H9 (cell line): ENCODE results near the gene OSBP2. TPM values are rescaled to one million over a fixed set of nuclear protein-coding genes. Genes with fewer than 3 reads are reported as not detected.

ENCODE experiments used
- DNase-seq: peaks from one replicate; pipeline ENCODE4 v3.0.0-alpha.2; 2017
- H2AFZ ChIP-seq: one replicate; pipeline ENCODE4 v1.6.1; 2013; ENCODE audit warnings: mild to moderate bottlenecking, low read length, control low read depth, moderate library complexity
- H2AK5ac ChIP-seq: 2 replicates; pipeline ENCODE4 v1.6.1; 2013; ENCODE audit warnings: low read length, control low read depth, mixed read lengths; ENCODE audit not compliant: insufficient read length
- H2BK120ac ChIP-seq: one replicate; pipeline ENCODE4 v1.6.1; 2013; ENCODE audit warnings: low read depth, mild to moderate bottlenecking, low read length, control low read depth, inconsistent platforms; ENCODE audit not compliant: poor library complexity, severe bottlenecking
- H2BK12ac ChIP-seq: 2 replicates; pipeline ENCODE4 v1.6.1; 2013; ENCODE audit warnings: low read length, control low read depth, mixed read lengths, low read depth; ENCODE audit not compliant: insufficient read length
- H2BK15ac ChIP-seq: 2 replicates; pipeline ENCODE4 v1.6.1; 2013; ENCODE audit warnings: low read depth, low read length, control low read depth
- H2BK20ac ChIP-seq: one replicate; pipeline ENCODE4 v1.6.1; 2013; ENCODE audit warnings: low read depth, mild to moderate bottlenecking, low read length, control low read depth, inconsistent platforms; ENCODE audit not compliant: poor library complexity, severe bottlenecking
- H2BK5ac ChIP-seq: 2 replicates; pipeline ENCODE4 v1.6.1; 2013; ENCODE audit warnings: low read length, control low read depth, mixed read lengths; ENCODE audit not compliant: insufficient read length
- H3K14ac ChIP-seq: 2 replicates; pipeline ENCODE4 v1.6.1; 2013; ENCODE audit warnings: low read length, control low read depth; ENCODE audit not compliant: insufficient read depth
- H3K18ac ChIP-seq: 2 replicates; pipeline ENCODE4 v1.6.1; 2013; ENCODE audit warnings: low read depth, mild to moderate bottlenecking, mixed read lengths, low read length, control low read depth; ENCODE audit not compliant: insufficient read length
- H3K23ac ChIP-seq: 2 replicates; pipeline ENCODE4 v1.6.1; 2013; ENCODE audit warnings: low read length, control low read depth, mixed read lengths, low read depth; ENCODE audit not compliant: insufficient read length
- H3K23me2 ChIP-seq: 2 replicates; pipeline ENCODE4 v1.6.1; 2013; ENCODE audit warnings: low read depth, mild to moderate bottlenecking, mixed read lengths, low read length, control low read depth; ENCODE audit not compliant: insufficient read length, poor library complexity, severe bottlenecking
- H3K27ac ChIP-seq: 2 replicates; pipeline ENCODE4 v1.5.1; 2013; ENCODE audit warnings: low read length, control low read depth, mixed read lengths, low read depth; ENCODE audit not compliant: insufficient read length
- H3K27me3 ChIP-seq: 2 replicates; pipeline ENCODE4 v1.6.1; 2013; ENCODE audit warnings: low read length, control low read depth, inconsistent platforms; ENCODE audit not compliant: insufficient read depth
- H3K4ac ChIP-seq: 2 replicates; pipeline ENCODE4 v1.6.1; 2013; ENCODE audit warnings: low read depth, mild to moderate bottlenecking, control low read depth, inconsistent platforms, low read length, moderate library complexity
- H3K4me1 ChIP-seq: 2 replicates; pipeline ENCODE4 v1.6.1; 2013; ENCODE audit warnings: low read length, control low read depth, inconsistent platforms; ENCODE audit not compliant: insufficient read depth
- H3K4me2 ChIP-seq: 2 replicates; pipeline ENCODE4 v1.6.1; 2013; ENCODE audit warnings: low read length, control low read depth, mixed read lengths; ENCODE audit not compliant: insufficient read length, insufficient read depth
- H3K56ac ChIP-seq: 2 replicates; pipeline ENCODE4 v1.6.1; 2013; ENCODE audit warnings: low read depth, mild to moderate bottlenecking, mixed read lengths, low read length, control low read depth; ENCODE audit not compliant: insufficient read length
- H3K79me1 ChIP-seq: 2 replicates; pipeline ENCODE4 v1.6.1; 2013; ENCODE audit warnings: low read depth, mild to moderate bottlenecking, moderate library complexity, low read length, control low read depth, inconsistent platforms; ENCODE audit not compliant: insufficient read depth, poor library complexity, severe bottlenecking
- H3K79me2 ChIP-seq: 2 replicates; pipeline ENCODE4 v1.6.1; 2013; ENCODE audit warnings: low read length, control low read depth, inconsistent platforms; ENCODE audit not compliant: insufficient read depth
- H3K9ac ChIP-seq: 2 replicates; pipeline ENCODE4 v1.6.1; 2013; ENCODE audit warnings: low read length, control low read depth, mixed read lengths; ENCODE audit not compliant: insufficient read length; ENCODE audit errors: extremely low read depth
- H3K9me3 ChIP-seq: one replicate; pipeline ENCODE4 v1.6.1; 2013; ENCODE audit warnings: low read depth, low read length, inconsistent platforms; ENCODE audit not compliant: control insufficient read depth
- H3T11ph ChIP-seq: one replicate; pipeline ENCODE4 v1.6.1; 2013; ENCODE audit warnings: mild to moderate bottlenecking, low read length, control low read depth, inconsistent platforms
- H4K20me1 ChIP-seq: one replicate; pipeline ENCODE4 v1.6.1; 2013; ENCODE audit not compliant: control insufficient read depth, insufficient read length, insufficient read depth
- H4K5ac ChIP-seq: 2 replicates; pipeline ENCODE4 v1.6.1; 2013; ENCODE audit warnings: low read depth, mild to moderate bottlenecking, mixed read lengths, low read length, control low read depth; ENCODE audit not compliant: insufficient read length
- H4K8ac ChIP-seq: replicated peaks from 2 replicates; pipeline ENCODE4 v1.6.1; 2013; ENCODE audit warnings: low read length, control low read depth, mixed read lengths, low read depth; ENCODE audit not compliant: insufficient read length
- H4K91ac ChIP-seq: 2 replicates; pipeline ENCODE4 v1.6.1; 2013; ENCODE audit warnings: low read depth, mild to moderate bottlenecking, moderate library complexity, mixed read lengths, low read length, control low read depth; ENCODE audit not compliant: insufficient read length
- H3K27ac Mint-ChIP-seq, 3 experiments: 2 replicates in 2 of 3; 3 replicates in 1 of 3; pipeline ENCODE4 v1.8.0; 2020 to 2021; ENCODE audit warnings: mixed read lengths in 3 of 3, mild to moderate bottlenecking in 1 of 3, moderate library complexity in 1 of 3
- H3K27me3 Mint-ChIP-seq: 2 replicates; pipeline ENCODE4 v1.8.0; 2021; ENCODE audit warnings: low read depth, mild to moderate bottlenecking, moderate library complexity, mixed read lengths
- H3K36me3 Mint-ChIP-seq, 3 experiments: 2 replicates in 2 of 3; 3 replicates in 1 of 3; pipeline ENCODE4 v1.8.0; 2020 to 2021; ENCODE audit warnings: low read depth in 3 of 3, mixed read lengths in 3 of 3; ENCODE audit not compliant: insufficient read depth in 1 of 3
- H3K4me1 Mint-ChIP-seq, 2 experiments: 2 replicates each; pipeline ENCODE4 v1.8.0; 2020; ENCODE audit warnings: mixed read lengths in 2 of 2
- H3K4me3 Mint-ChIP-seq, 2 experiments: 2 replicates in 1 of 2; 3 replicates in 1 of 2; pipeline ENCODE4 v1.8.0; 2020 to 2021; ENCODE audit warnings: mild to moderate bottlenecking in 2 of 2, mixed read lengths in 2 of 2, moderate library complexity in 1 of 2
- H3K9me3 Mint-ChIP-seq, 2 experiments: 2 replicates in 1 of 2; 3 replicates in 1 of 2; pipeline ENCODE4 v1.8.0; 2020; ENCODE audit warnings: mild to moderate bottlenecking in 2 of 2, mixed read lengths in 2 of 2, moderate library complexity in 1 of 2
- WGBS: extraction: QIAGEN DNeasy Blood & Tissue Kit; methylation state at CpG from one replicate; pipeline ENCODE4 v1.1.7; 2013; ENCODE audit warnings: missing lambda C conversion rate, low lambda C conversion rate, mixed read lengths; ENCODE audit not compliant: insufficient read length; ENCODE audit errors: extremely low coverage; 5-methylcytosine and 5-hydroxymethylcytosine counted together
- total RNA-seq: library from RNA; stranded (reverse); gene quantifications from 2 replicates; pipeline ENCODE4 v1.2.1, GENCODE V29; 2021
- TF ChIP-seq, protein P1 (sequence below): fragments of 200-600 bp; sonication (generic); conservative IDR thresholded peaks from 3 replicates; pipeline ENCODE4 v1.8.0; 2021; ENCODE audit warnings: antibody characterized with exemption, mild to moderate bottlenecking

The OSBP2 gene
- total RNA-seq, 1 experiment from 2014 or later = 3.4 TPM

DNA sequence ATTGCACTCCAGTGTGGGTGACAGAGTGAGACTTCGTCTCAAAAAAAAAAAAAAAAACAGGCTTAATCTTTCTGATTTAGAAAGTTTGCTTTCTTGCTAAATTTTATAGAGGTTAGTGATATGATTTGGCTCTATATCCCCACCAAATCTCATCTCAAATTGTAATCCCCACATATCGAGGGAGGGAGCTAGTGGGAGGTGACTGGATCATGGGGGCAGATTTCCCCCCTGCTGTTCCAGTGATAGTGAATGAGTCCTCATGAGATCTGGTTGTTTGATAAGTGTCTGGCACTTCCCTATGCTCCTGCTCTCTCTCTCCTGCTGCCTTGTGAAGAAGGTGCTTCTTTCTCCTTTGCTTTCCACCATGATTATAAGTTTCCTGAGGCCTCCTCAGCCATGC lies 90.9 kb downstream of the OSBP2 start:
- H3T11ph ChIP-seq = no peak overlapping the region
- H3K4me3 Mint-ChIP-seq = no peak overlapping the region
- DNase-seq = no peak
- TF ChIP-seq, protein P1, sequence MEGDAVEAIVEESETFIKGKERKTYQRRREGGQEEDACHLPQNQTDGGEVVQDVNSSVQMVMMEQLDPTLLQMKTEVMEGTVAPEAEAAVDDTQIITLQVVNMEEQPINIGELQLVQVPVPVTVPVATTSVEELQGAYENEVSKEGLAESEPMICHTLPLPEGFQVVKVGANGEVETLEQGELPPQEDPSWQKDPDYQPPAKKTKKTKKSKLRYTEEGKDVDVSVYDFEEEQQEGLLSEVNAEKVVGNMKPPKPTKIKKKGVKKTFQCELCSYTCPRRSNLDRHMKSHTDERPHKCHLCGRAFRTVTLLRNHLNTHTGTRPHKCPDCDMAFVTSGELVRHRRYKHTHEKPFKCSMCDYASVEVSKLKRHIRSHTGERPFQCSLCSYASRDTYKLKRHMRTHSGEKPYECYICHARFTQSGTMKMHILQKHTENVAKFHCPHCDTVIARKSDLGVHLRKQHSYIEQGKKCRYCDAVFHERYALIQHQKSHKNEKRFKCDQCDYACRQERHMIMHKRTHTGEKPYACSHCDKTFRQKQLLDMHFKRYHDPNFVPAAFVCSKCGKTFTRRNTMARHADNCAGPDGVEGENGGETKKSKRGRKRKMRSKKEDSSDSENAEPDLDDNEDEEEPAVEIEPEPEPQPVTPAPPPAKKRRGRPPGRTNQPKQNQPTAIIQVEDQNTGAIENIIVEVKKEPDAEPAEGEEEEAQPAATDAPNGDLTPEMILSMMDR = no peak
- no peak overlapping the region for H3K14ac ChIP-seq
- H4K20me1 ChIP-seq = no peaks in the 10 kb centered on the region
- H3K27ac Mint-ChIP-seq = 0 out of 7 replicates have a peak overlapping the region, but pooled peaks of 1 of the 3 experiments have one; percentile 63
- no peak overlapping the region for H4K91ac ChIP-seq
- H4K5ac ChIP-seq = no peak overlapping the region
- no peak overlapping the region for H3K56ac ChIP-seq
- H3K9ac ChIP-seq = no peak overlapping the region
- no peak overlapping the region for H3K27ac ChIP-seq
- no CpG with 5 or more reads among the region's 2 CpGs for WGBS
- no peaks in the 10 kb centered on the region for H3K9me3 Mint-ChIP-seq
- H3K23ac ChIP-seq = no peak overlapping the region
- no peak overlapping the region for H2BK20ac ChIP-seq
- no peak overlapping the region for H4K8ac ChIP-seq
- no peak overlapping the region for H2AK5ac ChIP-seq
- H3K4ac ChIP-seq = no peak overlapping the region
- no peaks in the 10 kb centered on the region for H3K79me2 ChIP-seq
- no peaks in the 10 kb centered on the region for H3K36me3 Mint-ChIP-seq
- H3K4me1 ChIP-seq = no peaks in the 10 kb centered on the region
- no peak overlapping the region for H3K18ac ChIP-seq
- H3K4me1 Mint-ChIP-seq = peaks cover 8 to 10% of the 10 kb centered on the region in 2 experiments
- H2BK15ac ChIP-seq = no peak overlapping the region
- no peak overlapping the region for H2BK12ac ChIP-seq
- no peak overlapping the region for H2BK120ac ChIP-seq
- H3K9me3 ChIP-seq = no peaks in the 10 kb centered on the region
- H3K27me3 Mint-ChIP-seq = no peaks in the 10 kb centered on the region
- H3K79me1 ChIP-seq = no peaks in the 10 kb centered on the region
- no peak overlapping the region for H2AFZ ChIP-seq
- H3K4me2 ChIP-seq = no peak overlapping the region
- no peaks in the 10 kb centered on the region for H3K23me2 ChIP-seq
- H3K27me3 ChIP-seq = no peaks in the 10 kb centered on the region
- H2BK5ac ChIP-seq = no peak overlapping the region
